HEK293T (cell line): ENCODE measurements around the gene CD300C.

Experiments
- ARNT ChIP-seq: fragments of 450-650 bp; IDR thresholded peaks from 2 replicates; pipeline ENCODE4 v1.6.1; 2017; ENCODE audit warnings: mild to moderate bottlenecking
- CTBP1 ChIP-seq: fragments of 450-650 bp; IDR thresholded peaks from 2 replicates; pipeline ENCODE4 v1.6.1; 2016; ENCODE audit warnings: borderline replicate concordance
- ELF4 ChIP-seq: fragments of 450-650 bp; IDR thresholded peaks from 2 replicates; pipeline ENCODE4 v1.6.1; 2017; ENCODE audit warnings: antibody characterized with exemption
- FOXA1 ChIP-seq: fragments of 450-650 bp; IDR thresholded peaks from 2 replicates; pipeline ENCODE4 v1.6.1; 2016; ENCODE audit warnings: mild to moderate bottlenecking
- FOXM1 ChIP-seq: fragments of 450-650 bp; IDR thresholded peaks from 2 replicates; pipeline ENCODE4 v1.6.1; 2017; ENCODE audit warnings: mild to moderate bottlenecking, borderline replicate concordance
- HDGF ChIP-seq: fragments of 450-650 bp; IDR thresholded peaks from 2 replicates; pipeline ENCODE4 v1.6.1; 2017; ENCODE audit warnings: antibody characterized with exemption, borderline replicate concordance
- L3MBTL2 ChIP-seq: fragments of 450-650 bp; conservative IDR thresholded peaks from 2 replicates; pipeline ENCODE4 v1.6.1; 2016; ENCODE audit warnings: mild to moderate bottlenecking
- NFRKB ChIP-seq: fragments of 450-650 bp; IDR thresholded peaks from 2 replicates; pipeline ENCODE4 v1.6.1; 2016; ENCODE audit warnings: mild to moderate bottlenecking, moderate library complexity
- PKNOX1 ChIP-seq: fragments of 450-650 bp; IDR thresholded peaks from 2 replicates; pipeline ENCODE4 v1.6.1; 2016
- SP1 ChIP-seq: fragments of 450-650 bp; IDR thresholded peaks from 2 replicates; pipeline ENCODE4 v1.6.1; 2017
- TARDBP ChIP-seq: fragments of 450-650 bp; IDR thresholded peaks from 2 replicates; pipeline ENCODE4 v1.6.1; 2016
- ZNF384 ChIP-seq: fragments of 450-650 bp; IDR thresholded peaks from 2 replicates; pipeline ENCODE4 v1.6.1; 2016

GRCh38 chr17:74550602-74551001 lies 4.7 kb upstream of the CD300C start:
- TF ChIP-seq ZNF384: no peak
- TF ChIP-seq CTBP1: no peak
- TF ChIP-seq PKNOX1: no peak
- no peak for TF ChIP-seq NFRKB
- TF ChIP-seq HDGF: no peak
- TF ChIP-seq ELF4: no peak
- no peak for TF ChIP-seq SP1
- no peak for TF ChIP-seq L3MBTL2
- TF ChIP-seq TARDBP: no peak
- no peak for TF ChIP-seq FOXA1
- TF ChIP-seq ARNT: no peak
- TF ChIP-seq FOXM1: no peak
